GM12878 (cell line): Measurements from ENCODE around the gene LDLR.

Experiments
- BCL11A ChIP-seq: IDR thresholded peaks from 2 replicates; pipeline ENCODE4 v1.6.1; 2011; ENCODE audit warnings: low read depth, low read length
- BRCA1 ChIP-seq: IDR thresholded peaks from 2 replicates; pipeline ENCODE4 v1.6.1; 2011; ENCODE audit warnings: low read depth, low read length, improper control_type of control experiment
- CTCF ChIP-seq, 3 experiments: IDR thresholded peaks in 2 of 3; conservative IDR thresholded peaks in 1 of 3; 2 replicates each; pipeline ENCODE4 v1.5.1; 2011; ENCODE audit warnings: low read depth in 3 of 3, low read length in 3 of 3, mild to moderate bottlenecking in 3 of 3, control low read depth in 2 of 3, moderate library complexity in 2 of 3, inconsistent platforms in 1 of 3, mixed read lengths in 1 of 3; ENCODE audit not compliant: control insufficient read depth in 2 of 3, insufficient read depth in 1 of 3; ENCODE audit errors: extremely low read depth in 1 of 3
- EP300 ChIP-seq, 2 experiments: fragments of 150-350 bp in 1 of 2; IDR thresholded peaks; 2 replicates each; pipeline ENCODE4 v1.6.1; 2011 to 2012; ENCODE audit warnings: low read depth in 2 of 2, low read length in 2 of 2, borderline replicate concordance in 1 of 2, improper control_type of control experiment in 1 of 2, inconsistent platforms in 1 of 2; ENCODE audit not compliant: control insufficient read depth in 1 of 2
- EZH2 ChIP-seq: IDR thresholded peaks from 2 replicates; pipeline ENCODE4 v1.6.1; 2012; ENCODE audit warnings: low read depth, mild to moderate bottlenecking, control low read depth, inconsistent platforms, low read length, borderline replicate concordance; ENCODE audit not compliant: control insufficient read depth
- POLR2A ChIP-seq: IDR thresholded peaks from 2 replicates; pipeline ENCODE4 v1.6.1; 2011; ENCODE audit warnings: low read depth, mild to moderate bottlenecking, low read length
- POLR2AphosphoS5 ChIP-seq: IDR thresholded peaks from 2 replicates; pipeline ENCODE4 v1.6.1; 2011; ENCODE audit warnings: mild to moderate bottlenecking, low read length, inconsistent platforms
- RAD51 ChIP-seq: fragments of 450-650 bp; IDR thresholded peaks from 2 replicates; pipeline ENCODE4 v1.6.1; 2016; ENCODE audit warnings: moderate library complexity, mild to moderate bottlenecking, inconsistent platforms
- SIN3A ChIP-seq: IDR thresholded peaks from 2 replicates; pipeline ENCODE4 v1.6.1; 2012; ENCODE audit warnings: low read depth, low read length, improper control_type of control experiment
- SRF ChIP-seq, 2 experiments: IDR thresholded peaks; 2 replicates each; pipeline ENCODE4 v1.6.1; 2011; ENCODE audit warnings: low read depth in 2 of 2, low read length in 2 of 2, mild to moderate bottlenecking in 1 of 2, moderate library complexity in 1 of 2
- SUZ12 ChIP-seq: fragments of 200-600 bp; sonication (generic); IDR thresholded peaks from one replicate; pipeline ENCODE4 v1.6.1; 2018; ENCODE audit warnings: antibody characterized with exemption, mild to moderate bottlenecking; ENCODE audit not compliant: unreplicated experiment
- ZNF217 ChIP-seq: fragments of 450-650 bp; IDR thresholded peaks from 2 replicates; pipeline ENCODE4 v1.6.1; 2017; ENCODE audit warnings: antibody characterized with exemption, mild to moderate bottlenecking
- ZSCAN29 ChIP-seq: fragments of 450-650 bp; IDR thresholded peaks from 2 replicates; pipeline ENCODE4 v1.6.1; 2017; ENCODE audit warnings: mild to moderate bottlenecking, moderate library complexity

- TF ChIP-seq SRF (IDR thresholded peaks at IDR 0.05; ENCODE audit: low read depth in 2 of 2, low read length in 2 of 2) (no peak), ZSCAN29 (no peak), SUZ12 (no peak), POLR2A (no peak), POLR2AphosphoS5 (no peak), RAD51 (no peak), BRCA1 (no peak), EP300 (IDR thresholded peaks at IDR 0.05; ENCODE audit: borderline replicate concordance in 1 of 2, control insufficient read depth in 1 of 2, low read depth in 2 of 2, low read length in 2 of 2) (no peak), BCL11A (no peak), CTCF (IDR thresholded peaks at IDR 0.05 in 2 of 3, conservative IDR thresholded peaks at IDR 0.05 in 1 of 3; ENCODE audit: control insufficient read depth in 2 of 3, extremely low read depth in 1 of 3, insufficient read depth in 1 of 3, low read depth in 3 of 3, low read length in 3 of 3) (no peak), ZNF217 (no peak), SIN3A (no peak), EZH2 (no peak)
Observed at GRCh38 chr19:11044431-11044830, 44.8 kb upstream of the LDLR start.
